ENCODE measurements around the gene SUGP1. TPM values are rescaled to one million over a fixed set of nuclear protein-coding genes. Genes with fewer than 3 reads are reported as not detected.
A peak's percentile ranks its signal among the peaks of the same experiment; 100 is the strongest.

The SUGP1 gene
- total RNA-seq, 1 experiment from 2014 or later, result 51.2 TPM

DNA sequence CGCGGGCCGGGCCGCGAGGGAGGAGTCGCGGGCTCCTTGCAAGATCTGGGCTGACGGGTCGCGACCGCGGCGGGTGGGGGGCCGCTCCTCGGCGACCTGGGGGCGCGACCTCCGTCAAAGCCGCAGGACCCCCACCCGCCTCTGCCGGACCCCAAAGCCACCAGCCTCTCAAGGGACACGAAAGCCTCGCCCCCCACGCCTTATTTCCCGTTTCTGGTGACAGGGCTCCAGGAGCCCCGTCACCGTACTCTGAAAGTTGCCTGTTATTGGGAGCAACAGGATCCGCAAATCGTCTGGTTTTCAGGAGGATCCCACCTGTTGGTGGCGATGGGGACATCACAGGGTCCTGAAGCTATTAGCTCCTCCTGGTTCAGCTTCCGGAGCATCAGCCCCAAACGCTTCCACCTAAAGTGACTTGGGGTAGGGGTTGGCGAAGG lies 850 bp upstream of the SUGP1 start:
- H3K9me3 ChIP-seq, result no peaks in the 10 kb centered on the region
- intact Hi-C loops (cut with micrococcal nuclease; ENCODE audit: unreplicated experiment), result loop anchor here (1.0 to 2.0 kb wide), 3 partner anchors 64 to 169 kb away; partner anchors contain the start of genes BORCS8 and RFXANK
- H3K4me1 ChIP-seq, result no peaks in the 10 kb centered on the region; the same call in 1 of the 2 replicates
- H3K4me3 ChIP-seq (ENCODE audit: low read depth, low read length), result peak overlapping the region; percentile 100
- H3K27me3 Mint-ChIP-seq (ENCODE audit: insufficient read depth, unreplicated experiment), result no peaks in the 10 kb centered on the region
- no peaks in the 10 kb centered on the region for H3K27me3 ChIP-seq (replicated peaks; ENCODE audit: control insufficient read depth, insufficient read depth, low read length)
- ChIA-PET CTCF (interaction anchor here (0.6 to 1.2 kb wide), 2 partner anchors 21 to 1668 kb away, joined by 9 to 10 read pairs; no protein-coding TSS in a partner anchor), POLR2A (no interaction called here)
- no peaks in the 10 kb centered on the region for H3K9me3 Mint-ChIP-seq (ENCODE audit: unreplicated experiment)
- peaks cover 2% of the 10 kb centered on the region; the same call in 1 of the 2 replicates for H3K36me3 ChIP-seq (ENCODE audit: control insufficient read depth, insufficient read depth, low read length)
- peak overlapping the region; percentile 77 for H3K4me3 Mint-ChIP-seq (ENCODE audit: unreplicated experiment)
- DNase-seq, result peak; percentile 43 to 57
- H3K36me3 Mint-ChIP-seq (ENCODE audit: insufficient read depth, unreplicated experiment), result peaks cover 34% of the 10 kb centered on the region
- TF ChIP-seq, protein P1, sequence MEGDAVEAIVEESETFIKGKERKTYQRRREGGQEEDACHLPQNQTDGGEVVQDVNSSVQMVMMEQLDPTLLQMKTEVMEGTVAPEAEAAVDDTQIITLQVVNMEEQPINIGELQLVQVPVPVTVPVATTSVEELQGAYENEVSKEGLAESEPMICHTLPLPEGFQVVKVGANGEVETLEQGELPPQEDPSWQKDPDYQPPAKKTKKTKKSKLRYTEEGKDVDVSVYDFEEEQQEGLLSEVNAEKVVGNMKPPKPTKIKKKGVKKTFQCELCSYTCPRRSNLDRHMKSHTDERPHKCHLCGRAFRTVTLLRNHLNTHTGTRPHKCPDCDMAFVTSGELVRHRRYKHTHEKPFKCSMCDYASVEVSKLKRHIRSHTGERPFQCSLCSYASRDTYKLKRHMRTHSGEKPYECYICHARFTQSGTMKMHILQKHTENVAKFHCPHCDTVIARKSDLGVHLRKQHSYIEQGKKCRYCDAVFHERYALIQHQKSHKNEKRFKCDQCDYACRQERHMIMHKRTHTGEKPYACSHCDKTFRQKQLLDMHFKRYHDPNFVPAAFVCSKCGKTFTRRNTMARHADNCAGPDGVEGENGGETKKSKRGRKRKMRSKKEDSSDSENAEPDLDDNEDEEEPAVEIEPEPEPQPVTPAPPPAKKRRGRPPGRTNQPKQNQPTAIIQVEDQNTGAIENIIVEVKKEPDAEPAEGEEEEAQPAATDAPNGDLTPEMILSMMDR (IDR thresholded peaks at IDR 0.05; ENCODE audit: insufficient read depth in 1 of 2, low read depth in 1 of 2, low read length in 1 of 2, severe bottlenecking in 1 of 2, unreplicated experiment in 1 of 2), result no peak
- H3K27ac Mint-ChIP-seq (ENCODE audit: unreplicated experiment), result peak overlapping the region; percentile 91
- BruUV-seq (replicated peaks), result TSS peak; percentile 17
- peaks cover 5% of the 10 kb centered on the region for H3K4me1 Mint-ChIP-seq (ENCODE audit: low read depth, unreplicated experiment)

DNA sequence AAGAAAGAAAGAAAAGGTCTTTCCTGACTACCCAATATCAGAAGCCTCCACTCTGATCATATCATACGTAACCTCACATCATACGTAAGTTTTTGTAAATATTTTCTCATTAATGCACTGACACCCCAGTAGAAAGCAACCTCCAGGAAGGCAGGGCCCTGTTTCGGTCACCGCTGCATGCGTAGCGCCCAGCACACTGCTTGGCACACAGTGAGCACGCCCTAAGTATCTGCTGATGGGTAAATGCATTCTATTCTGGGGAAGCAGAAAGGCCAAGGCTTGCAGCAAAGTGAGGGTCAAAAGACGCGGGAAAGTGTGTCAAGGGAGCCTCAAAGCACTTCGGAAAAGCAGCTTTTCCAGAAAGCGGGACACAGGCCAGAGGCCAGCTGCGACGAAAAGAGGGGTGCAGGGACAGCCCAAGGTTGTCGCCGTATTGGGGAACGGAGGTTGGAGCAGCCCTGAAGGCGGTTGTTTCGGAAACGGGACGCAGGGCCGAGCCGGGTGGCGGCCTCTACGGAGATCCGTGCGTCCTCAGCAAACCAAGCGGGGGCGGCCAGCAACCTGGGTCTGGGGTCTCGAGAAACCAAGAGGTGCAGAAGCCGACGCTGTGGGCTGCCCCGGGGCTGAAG lies 463 bp downstream of the SUGP1 start:
- no peaks in the 10 kb centered on the region; the same call in 1 of the 2 replicates for H3K4me1 ChIP-seq
- peak overlapping the region; percentile 100 for H3K4me3 ChIP-seq (ENCODE audit: low read depth, low read length)
- TF ChIP-seq, protein P1 (IDR thresholded peaks at IDR 0.05; ENCODE audit: insufficient read depth in 1 of 2, low read depth in 1 of 2, low read length in 1 of 2, severe bottlenecking in 1 of 2, unreplicated experiment in 1 of 2), result no peak
- Mint-ChIP-seq H3K9me3 (ENCODE audit: unreplicated experiment) (no peaks in the 10 kb centered on the region), H3K4me1 (ENCODE audit: low read depth, unreplicated experiment) (no peaks in the 10 kb centered on the region), H3K27me3 (ENCODE audit: insufficient read depth, unreplicated experiment) (no peaks in the 10 kb centered on the region), H3K36me3 (ENCODE audit: insufficient read depth, unreplicated experiment) (peaks cover 28% of the 10 kb centered on the region), H3K27ac (ENCODE audit: unreplicated experiment) (peak overlapping the region; percentile 91), H3K4me3 (ENCODE audit: unreplicated experiment) (peak overlapping the region; percentile 77)
- peaks cover 2% of the 10 kb centered on the region; the same call in 1 of the 2 replicates for H3K36me3 ChIP-seq (ENCODE audit: control insufficient read depth, insufficient read depth, low read length)
- ChIA-PET POLR2A (no interaction called here), CTCF (no interaction called here)
- intact Hi-C loops (cut with micrococcal nuclease; ENCODE audit: unreplicated experiment), result loop anchor here (1.0 to 2.0 kb wide), 2 partner anchors 85 to 127 kb away; partner anchors contain the start of genes BORCS8, GATAD2A and RFXANK
- H3K9me3 ChIP-seq, result no peaks in the 10 kb centered on the region
- TSS peak; percentile 60 for BruUV-seq (replicated peaks)
- H3K27me3 ChIP-seq (replicated peaks; ENCODE audit: control insufficient read depth, insufficient read depth, low read length), result no peaks in the 10 kb centered on the region
- no peak for DNase-seq

DNA sequence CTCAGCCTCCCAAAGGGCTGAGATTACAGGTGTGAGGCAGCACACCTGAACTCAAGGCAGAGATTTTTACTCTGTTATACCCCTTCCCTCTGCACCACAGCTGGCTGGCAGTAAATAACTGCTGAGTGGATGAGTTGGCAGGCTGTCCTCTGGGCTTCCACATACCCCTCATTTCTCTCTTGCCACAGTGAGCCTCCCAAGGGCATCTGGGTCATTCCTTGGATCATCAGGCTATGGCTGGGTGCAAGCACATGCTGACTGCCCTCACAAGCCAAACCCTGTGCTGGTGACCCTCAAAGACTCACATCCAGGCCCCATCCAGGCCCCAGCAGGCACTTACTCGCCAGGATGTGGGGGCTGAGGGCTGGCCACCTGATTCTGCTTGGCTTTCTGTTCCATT lies 4.2 kb downstream of the SUGP1 start:
- intact Hi-C loops (cut with micrococcal nuclease; ENCODE audit: unreplicated experiment), result no loop called here
- H3K27me3 ChIP-seq (replicated peaks; ENCODE audit: control insufficient read depth, insufficient read depth, low read length), result no peaks in the 10 kb centered on the region
- Mint-ChIP-seq H3K4me3 (ENCODE audit: unreplicated experiment) (no peak overlapping the region), H3K27me3 (ENCODE audit: insufficient read depth, unreplicated experiment) (no peaks in the 10 kb centered on the region), H3K9me3 (ENCODE audit: unreplicated experiment) (no peaks in the 10 kb centered on the region), H3K27ac (ENCODE audit: unreplicated experiment) (no peak overlapping the region), H3K36me3 (ENCODE audit: insufficient read depth, unreplicated experiment) (peaks cover 25% of the 10 kb centered on the region), H3K4me1 (ENCODE audit: low read depth, unreplicated experiment) (no peaks in the 10 kb centered on the region)
- no peaks in the 10 kb centered on the region for H3K4me1 ChIP-seq
- POLR2A ChIA-PET, result no interaction called here
- H3K36me3 ChIP-seq (ENCODE audit: control insufficient read depth, insufficient read depth, low read length), result peaks cover 2% of the 10 kb centered on the region; the same call in 1 of the 2 replicates
- H3K4me3 ChIP-seq (ENCODE audit: low read depth, low read length), result no peak overlapping the region
- no peaks in the 10 kb centered on the region for H3K9me3 ChIP-seq
- no TSS peak for BruUV-seq (replicated peaks)
- TF ChIP-seq, protein P1 (IDR thresholded peaks at IDR 0.05; ENCODE audit: insufficient read depth in 1 of 2, low read depth in 1 of 2, low read length in 1 of 2, severe bottlenecking in 1 of 2, unreplicated experiment in 1 of 2), result no peak
- DNase-seq, result no peak
- CTCF ChIA-PET, result no interaction called here

All from Caco-2 (cell line).